HCT116 (cell line): ENCODE data around the gene RARS2. TPM values are rescaled to one million over a fixed set of nuclear protein-coding genes. Genes with fewer than 3 reads are reported as not detected.

ENCODE experiments used
- ATAC-seq: fragments of 200-7000 bp; cut with Tn5 transposase; 2 replicates; pipeline ENCODE4 v1.9.1; 2020; ENCODE audit warnings: mild to moderate bottlenecking, moderate library complexity
- BruUV-seq: library from RNA; stranded (reverse); fragments of 400-500 nt; replicated peaks from 2 replicates; lab custom pipeline; 2021; lab: Mats Ljungman, UMichigan
- CTCF ChIA-PET: fragments of 300-600 bp; sonication (Branson Sonifier 250); formaldehyde crosslinking; loops from one replicate; lab custom pipeline; 2021; ENCODE audit warnings: antibody characterized with exemption; lab: Charles Lee
- POLR2A ChIA-PET: fragments of 300-600, 350-600 bp; sonication (Branson Sonifier 250); formaldehyde crosslinking; loops from one replicate; lab custom pipeline; 2021; ENCODE audit warnings: antibody characterized with exemption; lab: Charles Lee
- RAD21 ChIA-PET, 2 experiments: fragments of 300-600 bp; sonication (Branson Sonifier 250); formaldehyde crosslinking; loops; one replicate each; lab custom pipeline; 2023; ENCODE audit warnings: low total read pairs in 2 of 2; ENCODE audit not compliant: uncharacterized antibody in 2 of 2, unreplicated experiment in 2 of 2, low non-redundant PET in 1 of 2; lab: Charles Lee
- DNase-seq: peaks from one replicate; pipeline ENCODE4 v3.0.0-alpha.2; 2010; ENCODE audit warnings: low read depth, low spot score
- H2AFZ ChIP-seq: fragments of 200-600 bp; shearing (Covaris generic), sonication (generic); 2 replicates; pipeline ENCODE4 v1.6.1; 2017; ENCODE audit warnings: low read depth, mixed run types, mixed read lengths, antibody characterized with exemption, low read length; ENCODE audit not compliant: poor library complexity, severe bottlenecking
- H3K27ac ChIP-seq: 2 replicates; pipeline ENCODE4 v1.5.1; 2012; ENCODE audit warnings: low read depth, low read length
- H3K27me3 ChIP-seq: fragments of 200-600 bp; sonication (generic); 2 replicates; pipeline ENCODE4 v1.6.1; 2016; ENCODE audit warnings: mixed run types, low read length, mixed read lengths; ENCODE audit not compliant: insufficient read depth
- H3K36me3 ChIP-seq, 2 experiments: fragments of 200-500 bp in 1 of 2; fragments of 200-600 bp in 1 of 2; sonication (Bioruptor generic) in 1 of 2; sonication (generic) in 1 of 2; 2 replicates each; pipeline versions ENCODE4 v1.5.1 to v1.6.1; 2014 to 2016; ENCODE audit warnings: low read length in 2 of 2, inconsistent platforms in 1 of 2, mixed read lengths in 1 of 2, mixed run types in 1 of 2; ENCODE audit not compliant: insufficient read depth in 2 of 2, control insufficient read depth in 1 of 2
- H3K4me1 ChIP-seq, 2 experiments: fragments of 200-600 bp in 1 of 2; sonication (generic) in 1 of 2; 2 replicates each; pipeline versions ENCODE4 v1.5.1 to v1.6.1; 2012 to 2017; ENCODE audit warnings: low read length in 2 of 2, inconsistent platforms in 1 of 2, mild to moderate bottlenecking in 1 of 2, mixed read lengths in 1 of 2, mixed run types in 1 of 2, moderate library complexity in 1 of 2; ENCODE audit not compliant: insufficient read depth in 2 of 2, control insufficient read depth in 1 of 2
- H3K4me2 ChIP-seq: fragments of 200-600 bp; sonication (generic); 2 replicates; pipeline ENCODE4 v1.6.1; 2017; ENCODE audit warnings: mixed run types, low read length, mixed read lengths
- H3K4me3 ChIP-seq, 2 experiments: fragments of 200-600 bp in 1 of 2; sonication (generic) in 1 of 2; replicated peaks in 1 of 2; 2 replicates each; pipeline ENCODE4 v1.5.1; 2011 to 2016; ENCODE audit warnings: low read length in 2 of 2, control low read depth in 1 of 2, low read depth in 1 of 2, mild to moderate bottlenecking in 1 of 2, mixed read lengths in 1 of 2, mixed run types in 1 of 2
- H3K79me2 ChIP-seq: fragments of 200-600 bp; sonication (generic); 2 replicates; pipeline ENCODE4 v1.6.1; 2017; ENCODE audit warnings: mild to moderate bottlenecking, mixed run types, low read length, moderate library complexity, mixed read lengths; ENCODE audit not compliant: insufficient read depth
- H3K9ac ChIP-seq: fragments of 200-600 bp; sonication (generic); 2 replicates; pipeline ENCODE4 v1.6.1; 2016; ENCODE audit warnings: low read length, mixed read lengths
- H3K9me2 ChIP-seq: fragments of 200-600 bp; sonication (generic), shearing (Covaris generic); 2 replicates; pipeline ENCODE4 v1.6.1; 2017; ENCODE audit warnings: mixed run types, mild to moderate bottlenecking, moderate library complexity; ENCODE audit not compliant: insufficient read depth
- H3K9me3 ChIP-seq, 2 experiments: fragments of 200-500 bp in 1 of 2; fragments of 200-600 bp in 1 of 2; sonication (Bioruptor generic) in 1 of 2; sonication (generic) in 1 of 2; 2 replicates each; pipeline ENCODE4 v1.6.1; 2014 to 2017; ENCODE audit warnings: low read length in 2 of 2, mixed read lengths in 2 of 2, inconsistent platforms in 1 of 2, low read depth in 1 of 2, mild to moderate bottlenecking in 1 of 2, mixed run types in 1 of 2, moderate library complexity in 1 of 2; ENCODE audit not compliant: control insufficient read depth in 1 of 2, insufficient read depth in 1 of 2
- H4K20me1 ChIP-seq: fragments of 200-600 bp; sonication (generic), shearing (Covaris generic); 2 replicates; pipeline ENCODE4 v1.6.1; 2017; ENCODE audit warnings: mixed run types, mild to moderate bottlenecking, moderate library complexity; ENCODE audit not compliant: insufficient read depth
- CBX3 ChIP-seq: IDR thresholded peaks from 2 replicates; pipeline ENCODE4 v1.6.1; 2012; ENCODE audit warnings: low read depth
- CEBPB ChIP-seq: IDR thresholded peaks from 2 replicates; pipeline ENCODE4 v1.6.1; 2012; ENCODE audit warnings: low read depth
- EGR1 ChIP-seq: IDR thresholded peaks from 2 replicates; pipeline ENCODE4 v1.6.1; 2012; ENCODE audit warnings: low read depth
- ELF1 ChIP-seq: IDR thresholded peaks from 2 replicates; pipeline ENCODE4 v1.6.1; 2012; ENCODE audit warnings: low read depth, borderline replicate concordance
- EZH2 ChIP-seq: fragments of 200-600 bp; sonication (generic); IDR thresholded peaks from 2 replicates; pipeline ENCODE4 v1.6.1; 2017; ENCODE audit warnings: antibody characterized with exemption, mixed run types
- EZH2phosphoT487 ChIP-seq: fragments of 200-600 bp; IDR thresholded peaks from 2 replicates; pipeline ENCODE4 v1.6.1; 2018; ENCODE audit warnings: antibody characterized with exemption, borderline replicate concordance
- FOSL1 ChIP-seq: IDR thresholded peaks from 2 replicates; pipeline ENCODE4 v1.6.1; 2012; ENCODE audit warnings: low read depth
- JUND ChIP-seq: IDR thresholded peaks from 2 replicates; pipeline ENCODE4 v1.6.1; 2012
- POLR2A ChIP-seq: IDR thresholded peaks from 2 replicates; pipeline ENCODE4 v1.7.0; 2011; ENCODE audit warnings: borderline replicate concordance; ENCODE audit not compliant: insufficient read depth, insufficient read length; ENCODE audit errors: extremely low read depth
- POLR2AphosphoS5 ChIP-seq: IDR thresholded peaks from 2 replicates; pipeline ENCODE4 v1.6.1; 2011; ENCODE audit warnings: mild to moderate bottlenecking, low read depth, low read length, moderate library complexity
- RAD21 ChIP-seq: IDR thresholded peaks from 2 replicates; pipeline ENCODE4 v1.6.1; 2012; ENCODE audit warnings: low read depth, mild to moderate bottlenecking
- SP1 ChIP-seq: IDR thresholded peaks from 2 replicates; pipeline ENCODE4 v1.6.1; 2012; ENCODE audit warnings: low read depth
- SRF ChIP-seq: IDR thresholded peaks from 2 replicates; pipeline ENCODE4 v1.6.1; 2012; ENCODE audit warnings: low read depth
- YY1 ChIP-seq: IDR thresholded peaks from 2 replicates; pipeline ENCODE4 v1.6.1; 2011; ENCODE audit warnings: low read length, low read depth, moderate library complexity, mild to moderate bottlenecking; ENCODE audit not compliant: insufficient replicate concordance; ENCODE audit errors: extremely low read depth
- ZFX ChIP-seq: fragments of 450-650 bp; IDR thresholded peaks from 2 replicates; pipeline ENCODE4 v1.6.1; 2017
- intact Hi-C: fragments of 100-400 bp; cut with micrococcal nuclease; formaldehyde crosslinking; loops from 2 replicates; pipeline ENCODE4 v1.10.0; 2022
- total RNA-seq: library from RNA; stranded (reverse); gene quantifications from one replicate; pipeline ENCODE4 v1.2.1, GENCODE V29; 2021; ENCODE audit not compliant: unreplicated experiment
- TF ChIP-seq, protein P1 (sequence below): IDR thresholded peaks from 2 replicates; pipeline ENCODE4 v1.6.1; 2012
- TF ChIP-seq, protein P2 (sequence below): IDR thresholded peaks from 2 replicates; pipeline ENCODE4 v1.6.1; 2012
- TF ChIP-seq, protein P3 (sequence below): IDR thresholded peaks from 2 replicates; pipeline ENCODE4 v1.6.1; 2011; ENCODE audit warnings: mild to moderate bottlenecking, low read length, moderate library complexity; ENCODE audit not compliant: insufficient replicate concordance; ENCODE audit errors: extremely low read depth

RARS2 gene
- total RNA-seq, 1 experiment from 2014 or later, result 34.8 TPM

DNA sequence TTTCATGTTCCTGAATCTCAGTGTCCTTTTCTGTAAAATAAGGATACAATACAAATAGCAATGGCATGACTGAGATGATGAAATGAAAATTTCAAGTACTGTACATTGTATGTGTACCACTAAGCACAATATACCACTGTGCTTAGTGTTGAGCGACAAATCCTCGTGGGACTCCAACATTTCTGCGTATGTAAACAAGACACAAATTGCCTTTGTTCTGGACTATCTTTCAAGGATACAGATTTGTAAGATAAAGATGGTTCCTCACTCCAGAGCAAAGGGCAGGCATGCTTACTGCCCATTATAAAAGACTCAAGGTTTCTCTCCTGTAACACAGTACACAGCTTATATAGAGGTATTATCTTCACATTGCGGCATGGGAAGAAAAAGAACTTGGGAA lies 6.0 kb downstream of the RARS2 start:
- Histone ChIP-seq H3K9me3 (no peaks in the 10 kb centered on the region), H2AFZ (no peak overlapping the region), H3K9ac (no peak overlapping the region), H3K9me2 (no peaks in the 10 kb centered on the region), H3K27ac (no peak overlapping the region), H3K36me3 (peaks cover 5 to 6% of the 10 kb centered on the region in 2 experiments), H3K79me2 (peaks cover 95% of the 10 kb centered on the region), H3K27me3 (no peaks in the 10 kb centered on the region), H4K20me1 (no peaks in the 10 kb centered on the region; the same call in 1 of the 2 replicates), H3K4me1 (peaks cover 0 to 7% of the 10 kb centered on the region in 2 experiments; a peak in 1 of 4 replicates), H3K4me3 (no peak overlapping the region), H3K4me2 (no peak overlapping the region)
- no peak for DNase-seq
- BruUV-seq, result no TSS peak
- ChIA-PET POLR2A (no interaction called here), CTCF (no interaction called here), RAD21 (no interaction called here)
- TF ChIP-seq CBX3, result no peak
- no peak for ATAC-seq
- intact Hi-C loops, result no loop called here

DNA sequence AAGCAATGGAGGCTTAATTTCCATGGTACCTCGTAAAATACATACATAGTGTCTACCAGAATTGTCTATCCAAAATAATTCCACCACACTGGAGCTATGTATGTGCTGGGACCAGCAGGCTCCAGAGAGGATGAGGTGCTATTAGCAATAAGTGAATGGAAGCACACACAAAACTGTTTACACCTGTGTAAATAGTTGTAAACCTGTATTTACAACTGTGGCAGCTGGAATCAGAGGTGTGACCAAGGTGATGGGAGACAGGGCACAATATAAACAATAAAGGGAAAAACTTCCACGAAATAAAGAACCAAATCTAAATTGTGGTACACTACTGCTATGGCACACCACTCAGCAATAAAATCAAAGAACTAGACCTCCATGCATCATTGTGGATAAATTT lies 14.4 kb downstream of the RARS2 start:
- Histone ChIP-seq H3K4me2 (no peak overlapping the region), H2AFZ (no peak overlapping the region), H3K9me3 (no peaks in the 10 kb centered on the region), H3K27me3 (no peaks in the 10 kb centered on the region), H3K4me3 (no peak overlapping the region), H4K20me1 (peaks cover 16% of the 10 kb centered on the region; the same call in 1 of the 2 replicates), H3K79me2 (peaks cover 92% of the 10 kb centered on the region), H3K4me1 (no peaks in the 10 kb centered on the region)
- ATAC-seq, result no peak
- intact Hi-C loops, result no loop called here
- TF ChIP-seq FOSL1, result no peak
- no peak for TF ChIP-seq YY1
- no peak for TF ChIP-seq EGR1
- no peak for TF ChIP-seq JUND
- no peak for TF ChIP-seq CEBPB
- TF ChIP-seq EZH2phosphoT487, result no peak
- TF ChIP-seq POLR2A, result no peak
- TF ChIP-seq, protein P1, sequence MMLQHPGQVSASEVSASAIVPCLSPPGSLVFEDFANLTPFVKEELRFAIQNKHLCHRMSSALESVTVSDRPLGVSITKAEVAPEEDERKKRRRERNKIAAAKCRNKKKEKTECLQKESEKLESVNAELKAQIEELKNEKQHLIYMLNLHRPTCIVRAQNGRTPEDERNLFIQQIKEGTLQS, result no peak
- TF ChIP-seq CBX3, result no peak
- TF ChIP-seq RAD21, result no peak
- TF ChIP-seq EZH2, result no peak
- no peak for TF ChIP-seq POLR2AphosphoS5
- TF ChIP-seq SRF, result no peak
- TF ChIP-seq, protein P2, sequence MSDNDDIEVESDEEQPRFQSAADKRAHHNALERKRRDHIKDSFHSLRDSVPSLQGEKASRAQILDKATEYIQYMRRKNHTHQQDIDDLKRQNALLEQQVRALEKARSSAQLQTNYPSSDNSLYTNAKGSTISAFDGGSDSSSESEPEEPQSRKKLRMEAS, result no peak
- no peak for TF ChIP-seq ZFX
- no peak for TF ChIP-seq ELF1
- TF ChIP-seq, protein P3, sequence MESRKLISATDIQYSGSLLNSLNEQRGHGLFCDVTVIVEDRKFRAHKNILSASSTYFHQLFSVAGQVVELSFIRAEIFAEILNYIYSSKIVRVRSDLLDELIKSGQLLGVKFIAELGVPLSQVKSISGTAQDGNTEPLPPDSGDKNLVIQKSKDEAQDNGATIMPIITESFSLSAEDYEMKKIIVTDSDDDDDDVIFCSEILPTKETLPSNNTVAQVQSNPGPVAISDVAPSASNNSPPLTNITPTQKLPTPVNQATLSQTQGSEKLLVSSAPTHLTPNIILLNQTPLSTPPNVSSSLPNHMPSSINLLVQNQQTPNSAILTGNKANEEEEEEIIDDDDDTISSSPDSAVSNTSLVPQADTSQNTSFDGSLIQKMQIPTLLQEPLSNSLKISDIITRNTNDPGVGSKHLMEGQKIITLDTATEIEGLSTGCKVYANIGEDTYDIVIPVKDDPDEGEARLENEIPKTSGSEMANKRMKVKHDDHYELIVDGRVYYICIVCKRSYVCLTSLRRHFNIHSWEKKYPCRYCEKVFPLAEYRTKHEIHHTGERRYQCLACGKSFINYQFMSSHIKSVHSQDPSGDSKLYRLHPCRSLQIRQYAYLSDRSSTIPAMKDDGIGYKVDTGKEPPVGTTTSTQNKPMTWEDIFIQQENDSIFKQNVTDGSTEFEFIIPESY, result no peak
- no peak for TF ChIP-seq SP1
- TF ChIP-seq, all 23 proteins: peak for 0
- no peak for DNase-seq
- POLR2A ChIA-PET, result no interaction called here
- H3K9me2 ChIP-seq, result no peaks in the 10 kb centered on the region
- RAD21 ChIA-PET, result no interaction called here
- peaks cover 0 to 6% of the 10 kb centered on the region in 2 experiments; a peak in 1 of 4 replicates for H3K36me3 ChIP-seq
- BruUV-seq, result no TSS peak
- no peak overlapping the region for H3K9ac ChIP-seq
- CTCF ChIA-PET, result no interaction called here
- no peak overlapping the region for H3K27ac ChIP-seq
